Bronchial epithelial cell (primary cell): Measurements from ENCODE around the gene DNTT. TPM values are rescaled to one million over a fixed set of nuclear protein-coding genes. Genes with fewer than 3 reads are reported as not detected.
A peak's percentile ranks its signal among the peaks of the same experiment; 100 is the strongest.

Source experiments
- DNase-seq: peaks from one replicate; pipeline ENCODE4 v3.0.0-alpha.2; 2010; ENCODE audit warnings: low read depth
- FAIRE-seq: peaks from 2 replicates; lab custom pipeline; 2011; peaks lifted over from hg19 to GRCh38; lab: Jason Lieb, UNC
- H3K27me3 ChIP-seq: 2 replicates; pipeline ENCODE4 v1.5.1; 2011; ENCODE audit warnings: low read length; ENCODE audit not compliant: control insufficient read depth, insufficient read depth
- H3K36me3 ChIP-seq: 2 replicates; pipeline ENCODE4 v1.5.1; 2011; ENCODE audit warnings: low read length; ENCODE audit not compliant: control insufficient read depth, insufficient read depth
- H3K4me3 ChIP-seq: 2 replicates; pipeline ENCODE4 v1.5.1; 2011; ENCODE audit warnings: mild to moderate bottlenecking, low read depth, low read length, control low read depth
- total RNA-seq: library from RNA; depleted of rRNA; stranded (reverse); fragments of >200 nt; gene quantifications from 2 replicates; pipeline ENCODE4 v1.2.1, GENCODE V29; 2014
- TF ChIP-seq, protein P1 (sequence below): IDR thresholded peaks from 2 replicates; pipeline ENCODE4 v1.5.1; 2011; ENCODE audit warnings: mild to moderate bottlenecking, moderate library complexity, low read length, control low read depth, inconsistent platforms; ENCODE audit not compliant: insufficient read depth, severe bottlenecking

DNTT gene
- total RNA-seq, 1 donor from 2014 or later = not detected

DNA sequence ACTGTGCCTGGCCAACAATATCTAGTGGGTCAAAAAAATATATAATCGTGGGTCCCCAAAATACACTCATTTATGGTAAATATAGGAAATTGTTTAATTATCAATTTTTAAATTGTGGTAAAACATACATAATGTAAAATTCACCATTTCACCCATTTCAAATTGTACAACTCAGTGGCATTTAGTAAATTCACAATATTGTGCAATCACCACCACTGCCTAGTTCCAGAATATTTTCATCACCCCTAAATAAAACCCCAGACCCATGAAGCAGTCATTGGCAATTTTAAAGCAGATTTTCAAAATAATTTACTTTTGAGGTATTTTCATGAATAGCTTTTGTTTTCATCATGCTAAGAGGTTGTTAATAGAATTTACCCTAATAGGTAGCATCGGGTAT, 43.1 kb upstream of the DNTT start:
- Histone ChIP-seq H3K4me3 (no peak overlapping the region), H3K27me3 (no peaks in the 10 kb centered on the region), H3K36me3 (peaks cover 1% of the 10 kb centered on the region)
- FAIRE-seq = no peak
- TF ChIP-seq, protein P1, sequence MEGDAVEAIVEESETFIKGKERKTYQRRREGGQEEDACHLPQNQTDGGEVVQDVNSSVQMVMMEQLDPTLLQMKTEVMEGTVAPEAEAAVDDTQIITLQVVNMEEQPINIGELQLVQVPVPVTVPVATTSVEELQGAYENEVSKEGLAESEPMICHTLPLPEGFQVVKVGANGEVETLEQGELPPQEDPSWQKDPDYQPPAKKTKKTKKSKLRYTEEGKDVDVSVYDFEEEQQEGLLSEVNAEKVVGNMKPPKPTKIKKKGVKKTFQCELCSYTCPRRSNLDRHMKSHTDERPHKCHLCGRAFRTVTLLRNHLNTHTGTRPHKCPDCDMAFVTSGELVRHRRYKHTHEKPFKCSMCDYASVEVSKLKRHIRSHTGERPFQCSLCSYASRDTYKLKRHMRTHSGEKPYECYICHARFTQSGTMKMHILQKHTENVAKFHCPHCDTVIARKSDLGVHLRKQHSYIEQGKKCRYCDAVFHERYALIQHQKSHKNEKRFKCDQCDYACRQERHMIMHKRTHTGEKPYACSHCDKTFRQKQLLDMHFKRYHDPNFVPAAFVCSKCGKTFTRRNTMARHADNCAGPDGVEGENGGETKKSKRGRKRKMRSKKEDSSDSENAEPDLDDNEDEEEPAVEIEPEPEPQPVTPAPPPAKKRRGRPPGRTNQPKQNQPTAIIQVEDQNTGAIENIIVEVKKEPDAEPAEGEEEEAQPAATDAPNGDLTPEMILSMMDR = no peak
- no peak for DNase-seq

DNA sequence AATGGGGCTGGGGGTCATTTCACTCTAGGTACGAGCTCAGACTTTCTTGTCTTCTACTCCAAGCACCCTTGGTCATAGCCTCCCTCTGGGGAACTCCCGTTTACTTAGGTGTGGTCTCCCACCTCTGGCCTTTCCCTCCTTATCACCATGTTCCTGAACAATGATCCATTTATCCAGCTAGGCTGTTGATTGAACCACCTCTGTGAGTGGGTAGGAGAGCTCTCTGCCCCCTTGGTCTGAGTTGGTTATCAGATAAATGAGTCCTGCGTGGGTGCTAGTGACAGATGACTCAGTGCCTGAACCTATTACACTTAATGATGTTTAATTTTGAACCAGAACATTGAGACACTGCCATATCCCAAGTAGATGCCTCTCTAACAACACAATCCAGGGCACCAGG, 42.3 kb upstream of the DNTT start:
- peaks cover 1% of the 10 kb centered on the region for H3K36me3 ChIP-seq
- no peaks in the 10 kb centered on the region for H3K27me3 ChIP-seq
- DNase-seq = no peak
- TF ChIP-seq, protein P1 = no peak
- no peak overlapping the region for H3K4me3 ChIP-seq
- no peak for FAIRE-seq

DNA sequence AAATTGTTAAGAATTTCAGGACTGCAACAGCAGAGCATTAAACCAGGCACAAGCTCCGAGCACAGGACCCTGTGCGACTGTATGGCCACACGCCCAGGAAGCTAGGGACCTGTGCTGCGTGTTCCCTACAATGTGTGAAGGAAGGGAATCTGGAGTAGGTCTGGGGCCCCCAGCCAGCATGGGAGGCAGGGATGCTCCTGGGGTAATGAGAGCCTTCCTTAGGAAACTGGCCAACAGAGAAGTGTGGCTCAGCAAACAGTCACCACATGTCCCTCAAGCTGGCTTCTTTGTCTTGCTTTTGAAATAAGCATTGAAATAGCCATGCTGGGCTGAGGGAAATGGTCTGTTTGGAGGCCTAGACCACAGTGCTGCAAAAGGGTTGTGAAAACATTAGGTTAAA, 41.1 kb upstream of the DNTT start:
- DNase-seq (no peak), FAIRE-seq (peak; percentile 60)
- no peaks in the 10 kb centered on the region for H3K36me3 ChIP-seq
- no peaks in the 10 kb centered on the region for H3K27me3 ChIP-seq
- TF ChIP-seq, protein P1 = no peak
- no peak overlapping the region for H3K4me3 ChIP-seq

DNA sequence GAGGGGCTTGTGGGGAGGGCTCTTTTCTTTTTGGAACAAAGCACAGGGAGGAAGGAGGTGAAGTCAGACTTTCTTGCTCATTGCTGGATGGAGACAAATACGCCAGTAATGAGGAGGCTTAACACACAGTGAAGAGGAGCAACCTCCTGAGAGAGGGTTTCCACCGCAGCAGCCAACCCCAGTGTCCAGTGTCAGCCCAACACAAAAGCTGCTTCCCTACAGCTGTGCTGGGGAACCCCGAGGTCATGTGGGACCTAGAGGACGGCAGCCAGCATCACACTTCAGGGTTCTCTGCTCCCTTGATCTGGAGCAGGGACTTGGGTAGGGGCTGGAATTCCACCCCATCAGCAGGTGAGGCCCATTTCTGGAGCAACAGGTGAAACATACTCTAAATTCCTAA, 40.6 kb upstream of the DNTT start:
- Histone ChIP-seq H3K27me3 (no peaks in the 10 kb centered on the region), H3K4me3 (no peak overlapping the region), H3K36me3 (no peaks in the 10 kb centered on the region)
- TF ChIP-seq, protein P1 = no peak
- DNase-seq = no peak
- no peak for FAIRE-seq

DNA sequence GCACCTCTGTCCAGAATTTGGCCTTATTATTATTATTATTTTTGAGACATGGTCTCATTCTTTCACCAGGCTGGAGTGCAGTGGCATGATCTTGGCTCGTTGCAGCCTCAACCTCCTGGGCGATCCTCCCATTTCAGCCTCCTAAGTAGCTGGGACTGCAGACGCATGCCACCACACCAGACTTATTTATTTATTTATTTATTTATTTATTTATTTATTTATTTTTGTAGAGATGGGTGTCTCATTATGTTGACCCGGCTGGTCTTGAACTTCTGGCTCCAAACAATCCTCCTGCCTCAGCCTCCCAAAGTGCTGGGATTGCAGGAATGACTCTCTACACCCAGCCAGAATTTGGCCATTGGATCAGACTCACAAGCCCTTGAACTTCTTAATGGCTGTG, 39.3 kb upstream of the DNTT start:
- Histone ChIP-seq H3K27me3 (no peaks in the 10 kb centered on the region), H3K4me3 (no peak overlapping the region), H3K36me3 (no peaks in the 10 kb centered on the region)
- no peak for FAIRE-seq
- no peak for DNase-seq
- TF ChIP-seq, protein P1 = no peak

DNA sequence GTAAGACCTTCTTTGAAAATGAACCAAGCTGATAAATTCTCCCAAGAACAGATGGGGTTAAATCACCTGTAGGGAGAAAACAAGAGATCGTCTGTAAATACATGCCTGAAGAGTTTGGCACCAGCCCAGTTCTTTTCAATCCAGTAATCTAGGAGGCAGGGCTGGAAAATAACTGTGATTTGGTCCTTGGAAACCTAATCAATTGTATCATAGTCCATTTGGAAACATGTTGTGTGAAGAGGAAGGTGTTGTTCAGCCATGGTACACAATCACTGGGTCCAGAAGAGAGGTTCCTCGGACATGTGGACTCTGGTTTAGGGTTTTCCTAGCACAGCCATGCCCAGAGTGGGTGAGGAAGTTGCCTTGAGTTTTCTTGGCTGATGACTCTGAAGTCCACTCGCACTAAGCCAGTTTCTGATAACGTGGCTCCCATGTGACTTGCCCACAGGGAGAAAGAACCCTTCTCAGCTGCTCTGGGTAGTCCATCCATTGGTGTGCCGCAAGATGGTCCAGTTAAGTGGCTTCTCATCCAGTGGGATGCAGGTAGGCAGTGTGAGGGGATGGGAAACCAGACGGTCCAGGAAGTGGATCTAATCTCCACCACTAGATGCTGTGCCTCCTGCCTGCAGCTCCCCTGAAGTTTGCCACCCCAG, 38.0 kb upstream of the DNTT start:
- no peak overlapping the region for H3K4me3 ChIP-seq
- H3K36me3 ChIP-seq = no peaks in the 10 kb centered on the region
- no peak for DNase-seq
- TF ChIP-seq, protein P1 = no peak
- H3K27me3 ChIP-seq = no peaks in the 10 kb centered on the region
- FAIRE-seq = peak; percentile 55
